Suprapubic skin (tissue), 4 donors: ENCODE data around the gene RAD9A. TPM values are rescaled to one million over a fixed set of nuclear protein-coding genes. Genes with fewer than 3 reads are reported as not detected.

Experiments used
- DNase-seq, 2 donors: peaks; one replicate each; pipeline ENCODE4 v3.0.0-alpha.2; 2019; ENCODE audit warnings: low spot score in 2 of 2
- H3K27ac ChIP-seq: fragments of 200-600 bp; sonication (generic); one replicate; pipeline ENCODE4 v1.5.1; 2019
- H3K27me3 ChIP-seq: fragments of 200-600 bp; sonication (generic); one replicate; pipeline ENCODE4 v1.5.1; 2019
- H3K36me3 ChIP-seq: fragments of 200-600 bp; sonication (generic); one replicate; pipeline ENCODE4 v1.5.1; 2019
- H3K4me1 ChIP-seq: fragments of 200-600 bp; sonication (generic); one replicate; pipeline ENCODE4 v1.5.1; 2019
- H3K4me3 ChIP-seq: fragments of 200-600 bp; sonication (generic); one replicate; pipeline ENCODE4 v1.5.1; 2019; ENCODE audit warnings: mild to moderate bottlenecking
- H3K9me3 ChIP-seq: fragments of 200-600 bp; sonication (generic); one replicate; pipeline ENCODE4 v1.5.1; 2019
- EP300 ChIP-seq: sonication (generic); formaldehyde crosslinking; IDR thresholded peaks from one replicate; pipeline ENCODE4 v1.6.1; 2017; ENCODE audit warnings: antibody characterized with exemption
- POLR2A ChIP-seq, 2 donors: fragments of 450-650 bp; IDR thresholded peaks; one replicate each; pipeline ENCODE4 v1.6.1; 2017; ENCODE audit warnings: antibody characterized with exemption in 2 of 2, mild to moderate bottlenecking in 2 of 2, moderate library complexity in 2 of 2
- POLR2AphosphoS5 ChIP-seq, 3 donors: sonication (generic); formaldehyde crosslinking; IDR thresholded peaks; one replicate each; pipeline ENCODE4 v1.6.1; 2017; ENCODE audit warnings: antibody characterized with exemption in 3 of 3
- WGBS: methylation state at CpG from one replicate; pipeline ENCODE4 v1.1.5; 2018; 5-methylcytosine and 5-hydroxymethylcytosine counted together
- total RNA-seq, 4 donors: library from RNA; depleted of rRNA; stranded (reverse); fragments of >200 nt; gene quantifications; one replicate each; pipeline ENCODE4 v1.1.0, GENCODE V29; 2016
- TF ChIP-seq, protein P1 (sequence below), 2 donors: fragments of 200-600 bp in 1 of 2; fragments of 450-650 bp in 1 of 2; sonication (generic) in 1 of 2; IDR thresholded peaks; one replicate each; pipeline ENCODE4 v1.5.1; 2016 to 2019; ENCODE audit warnings: antibody characterized with exemption in 2 of 2, mild to moderate bottlenecking in 1 of 2, moderate library complexity in 1 of 2

Gene RAD9A
- total RNA-seq, 4 donors from 2014 or later: 24.1 to 86.9 (median 28.5) TPM

DNA sequence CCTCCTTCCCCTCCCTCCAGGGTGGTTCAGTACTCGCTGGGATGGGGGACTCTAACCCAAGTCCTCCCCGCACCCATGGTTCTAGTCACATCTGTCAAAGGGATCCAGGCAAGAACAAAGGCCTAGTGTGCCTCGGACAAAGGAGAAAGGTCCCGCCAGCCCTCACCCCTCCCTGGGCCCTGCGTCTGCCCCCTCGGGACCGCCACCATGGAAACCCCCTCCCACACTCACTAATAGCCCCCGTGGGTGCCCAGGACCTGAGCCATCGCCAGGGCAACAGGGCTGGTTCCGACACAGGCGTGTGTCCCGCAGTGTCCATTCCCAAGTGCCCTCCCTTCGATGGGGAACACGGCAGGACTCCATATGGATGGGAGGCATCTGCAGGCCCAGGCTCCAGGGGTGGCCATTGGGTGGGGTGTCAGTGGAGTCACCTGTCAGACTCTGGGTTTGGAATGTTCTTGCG lies 18.6 kb downstream of the RAD9A start:
- H3K4me1 ChIP-seq: peaks cover 35% of the 10 kb centered on the region
- peaks cover 47% of the 10 kb centered on the region for H3K27me3 ChIP-seq
- H3K4me3 ChIP-seq: no peak overlapping the region
- WGBS: 46% methylated on average over 9 of the region's 15 CpGs
- H3K36me3 ChIP-seq: no peaks in the 10 kb centered on the region
- TF ChIP-seq, protein P1, sequence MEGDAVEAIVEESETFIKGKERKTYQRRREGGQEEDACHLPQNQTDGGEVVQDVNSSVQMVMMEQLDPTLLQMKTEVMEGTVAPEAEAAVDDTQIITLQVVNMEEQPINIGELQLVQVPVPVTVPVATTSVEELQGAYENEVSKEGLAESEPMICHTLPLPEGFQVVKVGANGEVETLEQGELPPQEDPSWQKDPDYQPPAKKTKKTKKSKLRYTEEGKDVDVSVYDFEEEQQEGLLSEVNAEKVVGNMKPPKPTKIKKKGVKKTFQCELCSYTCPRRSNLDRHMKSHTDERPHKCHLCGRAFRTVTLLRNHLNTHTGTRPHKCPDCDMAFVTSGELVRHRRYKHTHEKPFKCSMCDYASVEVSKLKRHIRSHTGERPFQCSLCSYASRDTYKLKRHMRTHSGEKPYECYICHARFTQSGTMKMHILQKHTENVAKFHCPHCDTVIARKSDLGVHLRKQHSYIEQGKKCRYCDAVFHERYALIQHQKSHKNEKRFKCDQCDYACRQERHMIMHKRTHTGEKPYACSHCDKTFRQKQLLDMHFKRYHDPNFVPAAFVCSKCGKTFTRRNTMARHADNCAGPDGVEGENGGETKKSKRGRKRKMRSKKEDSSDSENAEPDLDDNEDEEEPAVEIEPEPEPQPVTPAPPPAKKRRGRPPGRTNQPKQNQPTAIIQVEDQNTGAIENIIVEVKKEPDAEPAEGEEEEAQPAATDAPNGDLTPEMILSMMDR (IDR thresholded peaks at IDR 0.05): no peak
- TF ChIP-seq EP300: no peak
- TF ChIP-seq POLR2A (IDR thresholded peaks at IDR 0.05): no peak
- TF ChIP-seq POLR2AphosphoS5 (IDR thresholded peaks at IDR 0.05): no peak
- H3K9me3 ChIP-seq: no peaks in the 10 kb centered on the region
- H3K27ac ChIP-seq: no peak overlapping the region
- no peak for DNase-seq

DNA sequence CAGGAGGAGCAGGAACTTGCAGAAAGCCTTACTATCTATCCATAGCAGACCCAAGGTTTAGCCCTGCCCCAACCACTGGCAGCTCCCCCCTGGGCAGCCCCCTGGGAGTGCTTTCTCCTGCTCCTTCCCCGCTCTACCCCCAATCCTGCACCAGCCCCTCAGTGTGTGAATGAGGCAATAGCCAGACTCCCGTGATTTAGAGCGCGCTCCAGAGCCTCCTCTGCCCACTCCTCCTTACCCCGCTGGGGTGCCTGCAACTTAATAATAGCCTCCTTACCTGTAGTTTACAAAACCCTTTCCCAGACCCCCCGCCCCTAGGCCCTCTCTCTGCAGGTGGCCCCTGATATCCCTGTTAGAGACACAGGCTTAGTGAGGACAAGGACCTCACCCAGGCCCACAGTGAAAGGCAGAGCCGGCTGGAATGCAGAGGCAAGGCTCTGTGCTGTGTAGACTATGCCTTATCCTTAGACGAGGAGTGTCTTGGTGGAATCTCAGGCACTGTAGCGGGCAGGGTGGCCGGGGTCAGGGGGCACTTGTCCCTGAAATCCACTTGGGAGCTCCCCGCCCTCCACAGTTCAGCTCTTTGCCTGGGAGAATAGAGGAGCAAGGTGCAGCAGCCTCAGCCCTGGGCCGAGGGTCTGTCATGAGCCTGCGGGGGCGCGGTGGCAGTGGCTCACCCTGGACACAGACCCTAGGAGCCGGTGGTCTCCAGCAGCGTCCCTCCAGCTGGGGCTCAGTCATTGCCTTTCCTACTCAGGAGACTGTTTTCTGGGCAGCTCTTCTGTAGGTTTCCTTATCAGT lies 19.4 kb downstream of the RAD9A start:
- no peaks in the 10 kb centered on the region for H3K9me3 ChIP-seq
- TF ChIP-seq, protein P1 (IDR thresholded peaks at IDR 0.05): no peak
- TF ChIP-seq EP300 (no peak), POLR2AphosphoS5 (IDR thresholded peaks at IDR 0.05) (no peak), POLR2A (IDR thresholded peaks at IDR 0.05) (no peak)
- DNase-seq: no peak
- H3K36me3 ChIP-seq: no peaks in the 10 kb centered on the region
- H3K4me1 ChIP-seq: peaks cover 43% of the 10 kb centered on the region
- no peak overlapping the region for H3K27ac ChIP-seq
- no peak overlapping the region for H3K4me3 ChIP-seq
- 85% methylated on average over 13 of the region's 17 CpGs for WGBS
- peaks cover 47% of the 10 kb centered on the region for H3K27me3 ChIP-seq

DNA sequence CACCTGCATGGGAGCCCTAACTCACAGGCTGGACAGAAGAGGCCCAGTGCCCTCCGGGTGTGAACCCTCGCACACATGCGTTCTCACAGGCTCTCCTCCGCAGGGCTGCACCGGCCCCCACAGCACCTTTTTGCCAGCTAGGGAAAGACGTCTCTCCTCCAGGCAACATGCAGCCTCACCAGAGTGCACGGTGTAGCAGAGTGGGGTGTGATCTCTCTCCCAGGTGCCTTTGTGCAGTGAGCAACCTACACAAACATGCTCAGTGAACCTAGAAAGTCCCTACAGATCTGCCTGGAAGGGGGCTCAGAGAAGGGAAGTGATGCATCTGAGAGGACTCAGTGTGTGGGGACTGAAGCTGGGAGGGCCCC lies 20.0 kb downstream of the RAD9A start:
- Histone ChIP-seq H3K4me1 (peaks cover 46% of the 10 kb centered on the region), H3K36me3 (no peaks in the 10 kb centered on the region), H3K4me3 (no peak overlapping the region), H3K27me3 (peaks cover 47% of the 10 kb centered on the region), H3K9me3 (no peaks in the 10 kb centered on the region), H3K27ac (no peak overlapping the region)
- no CpG with 5 or more reads among the region's 7 CpGs for WGBS
- no peak for DNase-seq
- TF ChIP-seq, protein P1 (IDR thresholded peaks at IDR 0.05): no peak
- TF ChIP-seq EP300: no peak
- no peak for TF ChIP-seq POLR2AphosphoS5 (IDR thresholded peaks at IDR 0.05)
- no peak for TF ChIP-seq POLR2A (IDR thresholded peaks at IDR 0.05)

DNA sequence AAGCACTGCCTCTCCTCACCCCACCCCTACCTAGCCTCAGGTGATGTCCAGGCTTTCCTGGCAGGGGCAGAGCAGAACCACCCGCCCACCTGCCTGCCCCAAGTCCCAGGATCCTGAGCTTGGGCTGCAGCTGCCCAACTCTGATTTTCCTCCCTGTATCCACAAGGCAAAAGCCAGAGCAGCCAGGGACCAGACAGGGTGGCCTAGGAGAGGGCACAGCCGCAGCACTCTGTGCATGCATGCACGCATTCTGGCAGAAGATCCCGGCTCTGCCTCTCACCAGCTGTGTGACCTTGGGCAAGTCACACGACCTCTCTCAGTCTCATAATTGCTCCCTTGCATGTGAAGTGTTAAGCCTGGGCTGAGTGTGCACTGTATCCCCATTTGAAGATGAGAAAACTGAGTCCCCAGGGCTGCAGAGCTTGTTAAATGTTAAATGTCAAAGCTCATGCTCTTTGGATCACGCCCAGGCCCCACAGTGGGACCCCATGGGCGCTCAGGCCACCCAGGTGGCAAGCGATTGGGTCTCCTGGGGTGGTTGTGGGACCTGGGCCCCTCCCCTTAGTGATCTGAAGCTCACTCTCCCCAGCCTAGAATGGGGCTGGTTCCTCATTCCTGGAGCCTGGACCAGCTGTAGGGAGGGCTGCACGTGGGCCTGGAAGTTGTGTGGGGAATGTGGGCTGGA lies 20.9 kb downstream of the RAD9A start:
- 68% methylated on average over 7 of the region's 9 CpGs for WGBS
- no peak overlapping the region for H3K4me3 ChIP-seq
- DNase-seq: no peak
- no peaks in the 10 kb centered on the region for H3K36me3 ChIP-seq
- H3K4me1 ChIP-seq: peaks cover 47% of the 10 kb centered on the region
- no peak overlapping the region for H3K27ac ChIP-seq
- H3K27me3 ChIP-seq: peaks cover 44% of the 10 kb centered on the region
- no peaks in the 10 kb centered on the region for H3K9me3 ChIP-seq
- no peak for TF ChIP-seq POLR2A (IDR thresholded peaks at IDR 0.05)
- no peak for TF ChIP-seq EP300
- TF ChIP-seq POLR2AphosphoS5 (IDR thresholded peaks at IDR 0.05): no peak
- TF ChIP-seq, protein P1 (IDR thresholded peaks at IDR 0.05): no peak

DNA sequence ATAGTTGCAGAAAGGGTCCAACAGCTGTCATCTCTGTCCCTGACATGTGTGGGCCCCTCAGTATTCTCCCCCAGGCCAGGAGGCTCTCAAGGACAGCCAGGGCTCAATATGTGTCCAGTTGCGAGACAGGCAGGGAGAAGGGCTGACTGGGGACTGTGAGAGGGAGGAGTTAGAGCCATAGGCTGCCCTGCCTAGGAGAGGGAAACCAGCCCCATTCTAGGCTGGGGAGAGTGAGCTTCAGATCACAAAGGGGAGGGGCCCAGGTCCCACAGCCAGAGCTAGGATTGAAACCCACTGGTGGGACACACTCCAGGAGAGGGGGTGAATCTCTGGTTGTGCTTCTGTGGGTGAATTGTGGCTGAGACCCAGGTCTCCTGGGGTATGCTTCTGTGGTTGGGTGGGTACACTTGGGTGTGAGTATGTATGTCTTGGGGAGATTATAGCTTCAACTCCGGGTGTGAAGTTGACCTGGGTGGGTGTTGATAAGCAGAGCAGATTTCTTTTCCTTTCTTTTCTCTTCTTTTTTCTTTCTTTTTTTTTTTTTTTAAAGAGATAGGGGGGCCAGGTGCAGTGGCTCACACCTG lies 21.6 kb downstream of the RAD9A start:
- H3K4me1 ChIP-seq: peaks cover 52% of the 10 kb centered on the region
- peaks cover 42% of the 10 kb centered on the region for H3K27me3 ChIP-seq
- 80% methylated on average over 2 of the region's 2 CpGs for WGBS

More for the DNA sequence above, 21.6 kb downstream of the RAD9A start:
- TF ChIP-seq POLR2A (IDR thresholded peaks at IDR 0.05): no peak
- TF ChIP-seq, protein P1 (IDR thresholded peaks at IDR 0.05): no peak
- TF ChIP-seq EP300: no peak
- no peak for TF ChIP-seq POLR2AphosphoS5 (IDR thresholded peaks at IDR 0.05)
- Histone ChIP-seq H3K4me3 (no peak overlapping the region), H3K27ac (no peak overlapping the region), H3K9me3 (no peaks in the 10 kb centered on the region), H3K36me3 (no peaks in the 10 kb centered on the region)
- DNase-seq: no peak
